ENCODE data around the gene PPHLN1. TPM values are rescaled to one million over a fixed set of nuclear protein-coding genes. Genes with fewer than 3 reads are reported as not detected.

PPHLN1 gene
- polyA plus RNA-seq, 3 donors: 66.6 to 76.5 (median 70.5) TPM

GRCh38 chr12:42450248-42450647, 124.3 kb downstream of the PPHLN1 start:
- DNase-seq (ENCODE audit: extremely low read depth in 1 of 11, low read depth in 9 of 11, low spot score in 4 of 11): no peak

DNA sequence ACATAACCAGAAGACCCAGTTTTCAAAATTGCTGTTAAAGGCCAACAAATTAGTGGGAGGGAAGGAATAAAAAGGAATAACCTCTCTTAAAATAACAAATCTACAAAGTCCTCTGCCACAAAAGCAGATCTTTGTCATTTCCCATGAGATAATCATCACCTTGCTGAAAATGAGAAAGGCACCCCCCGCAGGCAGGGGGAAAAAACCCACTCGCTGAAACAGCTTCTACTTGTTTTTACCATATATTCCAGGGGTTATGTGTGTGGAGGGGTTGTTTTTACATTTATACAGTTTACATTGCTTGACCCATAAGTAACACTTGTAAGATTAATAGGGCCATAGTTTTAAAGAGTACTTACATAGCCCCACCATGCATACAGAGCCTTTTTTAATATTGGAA, 132.6 kb downstream of the PPHLN1 start:
- DNase-seq (ENCODE audit: extremely low read depth in 1 of 11, low read depth in 9 of 11, low spot score in 4 of 11): no peak

DNA sequence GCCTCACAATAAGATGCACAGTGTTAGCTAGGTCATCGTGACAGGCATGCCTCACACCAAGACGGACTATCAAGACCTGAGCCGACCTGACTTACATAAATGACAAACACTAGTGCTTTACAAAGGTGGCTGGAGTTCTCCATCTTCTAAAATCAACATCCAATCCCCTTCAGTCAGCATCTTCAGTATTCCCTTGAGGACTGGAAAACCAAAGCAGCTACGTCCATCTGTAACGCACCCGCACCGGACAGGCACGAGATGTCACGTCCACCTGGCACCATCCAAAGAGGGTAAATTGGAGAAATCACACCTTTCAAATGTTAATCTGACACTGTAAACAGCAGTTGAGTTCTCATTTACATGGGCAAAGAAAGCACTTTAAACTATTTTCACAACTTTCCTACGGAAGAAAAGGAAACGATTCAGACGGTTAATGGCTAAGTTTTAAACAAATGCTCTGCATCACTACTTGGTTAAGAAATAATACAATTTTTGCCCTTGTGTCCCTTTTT, 133.4 kb downstream of the PPHLN1 start:
- DNase-seq (ENCODE audit: extremely low read depth in 1 of 11, low read depth in 9 of 11, low spot score in 4 of 11): no peak

- DNase-seq (ENCODE audit: extremely low read depth in 1 of 11, low read depth in 9 of 11, low spot score in 4 of 11): no peak
Observed at GRCh38 chr12:42462486-42462885, 136.5 kb downstream of the PPHLN1 start.

DNA sequence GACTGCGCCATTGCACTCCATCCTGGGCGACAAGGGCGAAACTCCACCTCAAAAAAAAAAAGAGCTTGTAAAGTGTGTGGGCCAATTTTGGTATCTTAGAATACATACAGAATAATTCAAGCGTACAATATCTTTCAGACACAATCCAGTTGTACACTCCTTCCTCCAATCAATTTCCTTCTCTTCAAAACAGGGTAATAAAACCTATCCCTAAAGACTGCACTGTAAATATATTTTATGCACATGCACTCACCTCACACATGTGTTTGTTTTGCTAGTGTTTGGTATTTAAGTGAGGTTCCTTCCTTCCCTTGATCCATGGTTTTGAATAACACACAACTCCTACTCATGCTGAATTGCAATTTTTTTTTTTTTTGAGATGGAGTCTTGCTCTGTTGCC, 137.7 kb downstream of the PPHLN1 start:
- no peak for DNase-seq (ENCODE audit: extremely low read depth in 1 of 11, low read depth in 9 of 11, low spot score in 4 of 11)

GRCh38 chr12:42468341-42468821, 142.4 kb downstream of the PPHLN1 start:
- DNase-seq (ENCODE audit: extremely low read depth in 1 of 11, low read depth in 9 of 11, low spot score in 4 of 11): no peak

DNA sequence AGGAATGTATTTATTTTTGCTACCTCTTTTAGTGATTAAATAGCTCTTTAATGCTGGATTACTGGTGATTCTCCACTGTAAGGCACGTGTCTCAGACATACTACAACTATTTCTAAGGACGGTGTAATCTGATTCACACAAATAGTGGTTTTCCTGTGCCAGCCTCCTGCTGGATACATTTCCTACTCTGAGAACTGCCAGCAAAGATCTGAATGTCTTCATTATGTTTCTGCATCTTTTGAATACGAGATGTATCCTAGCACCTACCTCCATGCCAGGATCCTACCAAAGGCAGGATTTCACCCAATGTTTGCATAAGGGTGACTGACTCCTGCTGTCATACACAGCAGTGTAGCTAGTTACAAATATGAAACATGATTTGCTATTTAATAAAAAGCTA, 143.0 kb downstream of the PPHLN1 start:
- no peak for DNase-seq (ENCODE audit: extremely low read depth in 1 of 11, low read depth in 9 of 11, low spot score in 4 of 11)

- DNase-seq (ENCODE audit: extremely low read depth in 1 of 11, low read depth in 9 of 11, low spot score in 4 of 11): peak in 4 of 11 donors; percentile 31 to 52 (median 44)
Observed at GRCh38 chr12:42469355-42470175, 143.6 kb downstream of the PPHLN1 start.

- no peak for DNase-seq (ENCODE audit: extremely low read depth in 1 of 11, low read depth in 9 of 11, low spot score in 4 of 11)
Observed at GRCh38 chr12:42472376-42472775, 146.4 kb downstream of the PPHLN1 start.

- DNase-seq (ENCODE audit: extremely low read depth in 1 of 11, low read depth in 9 of 11, low spot score in 4 of 11): peak in 2 of 11 donors; percentile 23 to 39
Observed at GRCh38 chr12:42473130-42473529, 147.2 kb downstream of the PPHLN1 start.

DNA sequence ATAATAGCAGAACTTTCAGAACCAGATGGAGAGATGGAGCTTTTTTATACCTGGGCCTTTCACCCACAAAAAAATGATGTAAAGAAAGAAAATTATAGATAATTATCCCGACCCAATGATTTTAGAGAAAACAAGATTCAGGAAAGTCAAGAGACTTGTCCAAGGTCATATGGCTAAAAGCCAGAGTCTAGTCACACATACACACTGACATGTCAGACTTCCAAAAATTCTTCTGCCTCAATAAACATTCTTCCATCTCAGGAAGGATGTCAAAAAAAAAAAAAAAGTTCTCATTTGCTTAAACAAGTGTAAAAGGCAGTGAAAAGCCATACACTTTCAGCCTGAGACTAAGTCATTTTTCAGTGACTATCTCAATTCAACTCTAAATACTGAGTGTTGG, 147.6 kb downstream of the PPHLN1 start:
- no peak for DNase-seq (ENCODE audit: extremely low read depth in 1 of 11, low read depth in 9 of 11, low spot score in 4 of 11)

DNA sequence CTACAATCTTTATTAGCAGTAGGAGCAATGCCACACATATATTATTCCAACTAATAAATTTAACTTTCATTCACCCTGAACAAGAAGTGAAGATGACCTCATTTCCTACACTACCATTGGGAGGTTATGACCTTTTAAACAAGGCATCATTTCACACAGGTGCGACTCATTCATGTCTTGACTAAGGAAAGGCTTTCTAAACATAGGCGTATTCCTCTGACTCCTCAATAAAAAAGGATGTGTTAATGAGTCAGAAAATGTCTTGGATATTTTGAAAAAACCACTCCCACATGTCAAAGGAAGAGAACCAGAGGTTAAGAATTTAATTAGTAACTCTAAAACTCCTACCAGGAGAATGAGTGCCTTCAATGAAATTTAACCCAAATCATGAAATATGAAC, 148.4 kb downstream of the PPHLN1 start:
- DNase-seq (ENCODE audit: extremely low read depth in 1 of 11, low read depth in 9 of 11, low spot score in 4 of 11): peak in 2 of 11 donors; percentile 36 to 38

DNA sequence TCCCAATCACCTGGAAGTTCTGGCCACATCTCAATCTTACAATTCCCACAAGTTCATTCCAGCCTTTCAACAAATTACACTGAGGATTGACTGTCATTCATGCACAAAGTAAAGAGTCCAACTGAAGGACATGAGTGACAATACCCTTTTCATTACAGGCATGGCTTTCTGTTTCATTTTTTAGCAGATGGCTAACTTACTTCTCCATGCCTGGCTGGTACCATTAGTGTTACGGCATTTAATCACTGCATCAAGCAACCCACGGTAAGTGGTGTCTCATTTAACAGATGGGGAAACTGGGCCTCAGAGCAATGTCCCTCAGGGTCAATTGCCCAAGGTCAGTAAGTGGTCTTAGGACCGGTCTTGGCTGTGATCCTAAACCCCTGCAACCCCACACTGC, 149.1 kb downstream of the PPHLN1 start:
- no peak for DNase-seq (ENCODE audit: extremely low read depth in 1 of 11, low read depth in 9 of 11, low spot score in 4 of 11)

- DNase-seq (ENCODE audit: extremely low read depth in 1 of 11, low read depth in 9 of 11, low spot score in 4 of 11): no peak
Observed at GRCh38 chr12:42477941-42478340, 152.0 kb downstream of the PPHLN1 start.

DNA sequence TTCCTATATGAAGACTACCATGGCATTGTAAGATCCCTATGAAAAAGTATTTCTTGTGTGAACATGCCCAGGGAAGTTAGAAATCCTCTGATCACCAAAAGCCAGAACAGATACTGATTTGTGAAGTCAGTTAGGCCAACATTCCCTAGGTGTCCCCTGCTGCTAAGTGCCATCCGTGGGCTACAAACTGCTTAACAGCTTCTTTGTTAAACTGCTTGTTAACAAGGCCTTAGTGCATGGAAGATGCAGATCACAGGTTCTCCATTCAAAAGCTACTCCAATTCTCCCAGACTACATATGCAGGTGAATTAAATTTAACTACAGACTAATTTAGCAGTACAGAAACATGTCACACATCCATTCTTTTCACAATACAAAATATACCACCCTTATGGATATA, 155.4 kb downstream of the PPHLN1 start:
- DNase-seq (ENCODE audit: extremely low read depth in 1 of 11, low read depth in 9 of 11, low spot score in 4 of 11): no peak

GRCh38 chr12:42482041-42482747, 156.2 kb downstream of the PPHLN1 start:
- DNase-seq (ENCODE audit: extremely low read depth in 1 of 11, low read depth in 9 of 11, low spot score in 4 of 11): peak in 2 of 11 donors; percentile 29 to 46

- DNase-seq (ENCODE audit: extremely low read depth in 1 of 11, low read depth in 9 of 11, low spot score in 4 of 11): peak in 9 of 11 donors; percentile 64 to 84 (median 78)
Observed at GRCh38 chr12:42482748-42483520, 157.0 kb downstream of the PPHLN1 start.

GRCh38 chr12:42483521-42483790, 157.5 kb downstream of the PPHLN1 start:
- peak in 4 of 11 donors; percentile 35 to 67 (median 54) for DNase-seq (ENCODE audit: extremely low read depth in 1 of 11, low read depth in 9 of 11, low spot score in 4 of 11)

GRCh38 chr12:42484996-42485395, 159.0 kb downstream of the PPHLN1 start:
- no peak for DNase-seq (ENCODE audit: extremely low read depth in 1 of 11, low read depth in 9 of 11, low spot score in 4 of 11)

GRCh38 chr12:42485823-42486222, 159.9 kb downstream of the PPHLN1 start:
- DNase-seq (ENCODE audit: extremely low read depth in 1 of 11, low read depth in 9 of 11, low spot score in 4 of 11): no peak
